HepG2 (cell line): ENCODE results near the gene CPAMD8. TPM values are rescaled to one million over a fixed set of nuclear protein-coding genes. Genes with fewer than 3 reads are reported as not detected.

Source experiments
- ELF3 ChIP-seq: IDR thresholded peaks from 2 replicates; pipeline ENCODE4 v1.6.1; 2016; ENCODE audit warnings: missing genetic modification reagents, missing compliant biosample characterization
- GMEB1 ChIP-seq: sonication (generic); formaldehyde crosslinking; IDR thresholded peaks from 2 replicates; pipeline ENCODE4 v1.5.1; 2020; ENCODE audit warnings: missing genetic modification reagents, mild to moderate bottlenecking, borderline replicate concordance
- GPBP1L1 ChIP-seq: sonication (generic); formaldehyde crosslinking; IDR thresholded peaks from 2 replicates; pipeline ENCODE4 v1.5.0; 2020; ENCODE audit warnings: mild to moderate bottlenecking, missing genetic modification reagents
- HDAC1 ChIP-seq: sonication (generic); formaldehyde crosslinking; IDR thresholded peaks from 2 replicates; pipeline ENCODE4 v1.5.1; 2020; ENCODE audit warnings: mild to moderate bottlenecking, missing genetic modification reagents
- KLF13 ChIP-seq: sonication (generic); formaldehyde crosslinking; IDR thresholded peaks from 2 replicates; pipeline ENCODE4 v1.4.0; 2020; ENCODE audit warnings: mild to moderate bottlenecking, missing genetic modification reagents
- SMARCC2 ChIP-seq: fragments of 450-650 bp; IDR thresholded peaks from 2 replicates; pipeline ENCODE4 v1.6.1; 2017; ENCODE audit warnings: antibody characterized with exemption, mild to moderate bottlenecking
- SMARCE1 ChIP-seq: fragments of 450-650 bp; IDR thresholded peaks from 2 replicates; pipeline ENCODE4 v1.6.1; 2017; ENCODE audit warnings: borderline replicate concordance
- XRCC5 ChIP-seq: fragments of 200-400 bp; formaldehyde crosslinking; optimal IDR thresholded peaks from 2 replicates; pipeline ENCODE3; 2017; ENCODE audit warnings: mild to moderate bottlenecking, low read length
- ZBTB7A ChIP-seq: sonication (generic); formaldehyde crosslinking; IDR thresholded peaks from 2 replicates; pipeline ENCODE4 v1.8.0; 2022; ENCODE audit warnings: mild to moderate bottlenecking, missing genetic modification reagents
- ZFP82 ChIP-seq: sonication (generic); formaldehyde crosslinking; IDR thresholded peaks from 2 replicates; pipeline ENCODE4 v1.5.1; 2020; ENCODE audit warnings: mild to moderate bottlenecking, missing genetic modification reagents, borderline replicate concordance
- ZFY ChIP-seq: sonication (generic); formaldehyde crosslinking; IDR thresholded peaks from 2 replicates; pipeline ENCODE4 v1.4.0; 2020; ENCODE audit warnings: missing genetic modification reagents
- ZNF180 ChIP-seq: sonication (generic); formaldehyde crosslinking; IDR thresholded peaks from 2 replicates; pipeline ENCODE4 v1.4.0; 2020; ENCODE audit warnings: low read depth, missing genetic modification reagents, borderline replicate concordance
- ZNF260 ChIP-seq: sonication (generic); formaldehyde crosslinking; IDR thresholded peaks from 2 replicates; pipeline ENCODE4 v1.4.0; 2020; ENCODE audit warnings: missing genetic modification reagents, low read depth, mild to moderate bottlenecking, borderline replicate concordance
- ZNF276 ChIP-seq: sonication (generic); formaldehyde crosslinking; IDR thresholded peaks from 2 replicates; pipeline ENCODE4 v1.4.0; 2020; ENCODE audit warnings: mild to moderate bottlenecking, low read depth, missing genetic modification reagents
- ZNF530 ChIP-seq: sonication (generic); formaldehyde crosslinking; IDR thresholded peaks from 2 replicates; pipeline ENCODE4 v1.5.0; 2020; ENCODE audit warnings: low read depth, mild to moderate bottlenecking, missing genetic modification reagents
- ZNF672 ChIP-seq: sonication (generic); formaldehyde crosslinking; IDR thresholded peaks from 2 replicates; pipeline ENCODE4 v1.8.1; 2022; ENCODE audit warnings: missing genetic modification reagents
- ZNF687 ChIP-seq: sonication (generic); formaldehyde crosslinking; IDR thresholded peaks from 2 replicates; pipeline ENCODE4 v1.5.1; 2020; ENCODE audit warnings: mild to moderate bottlenecking, missing genetic modification reagents, moderate library complexity
- polyA plus RNA-seq, 8 experiments: library from polyadenylated mRNA; depleted of rRNA in 3 of 8; stranded (reverse) in 7 of 8; unstranded in 1 of 8; fragments of >200 nt; fragmentation: Illumina TruSeq in 4 of 8; extraction: Trizol in 4 of 8; gene quantifications; 2 replicates each; pipeline versions ENCODE4 v1.2.1 to v1.2.3, GENCODE V29; 2011 to 2016; ENCODE audit warnings: low read depth in 4 of 8, missing spikeins in 1 of 8, mixed read lengths in 1 of 8; ENCODE audit not compliant: insufficient read depth in 1 of 8
- total RNA-seq, 5 experiments: library from RNA; depleted of rRNA; stranded (reverse); fragments of >200 nt; fragmentation: Illumina TruSeq; extraction: Trizol; gene quantifications; 2 replicates each; pipeline ENCODE4 v1.2.3, GENCODE V29; 2016; ENCODE audit warnings: low read depth in 1 of 5
- TF ChIP-seq, protein P1 (sequence below): IDR thresholded peaks from 2 replicates; pipeline ENCODE4 v1.6.1; 2012; ENCODE audit warnings: low read depth, low read length, improper control_type of control experiment

The CPAMD8 gene
- total and polyA plus RNA-seq, 2 of the 13 experiments (the other 11 are each of a cell fraction or from before 2014, with no cell fraction given): 0.29 to 0.34 TPM

DNA sequence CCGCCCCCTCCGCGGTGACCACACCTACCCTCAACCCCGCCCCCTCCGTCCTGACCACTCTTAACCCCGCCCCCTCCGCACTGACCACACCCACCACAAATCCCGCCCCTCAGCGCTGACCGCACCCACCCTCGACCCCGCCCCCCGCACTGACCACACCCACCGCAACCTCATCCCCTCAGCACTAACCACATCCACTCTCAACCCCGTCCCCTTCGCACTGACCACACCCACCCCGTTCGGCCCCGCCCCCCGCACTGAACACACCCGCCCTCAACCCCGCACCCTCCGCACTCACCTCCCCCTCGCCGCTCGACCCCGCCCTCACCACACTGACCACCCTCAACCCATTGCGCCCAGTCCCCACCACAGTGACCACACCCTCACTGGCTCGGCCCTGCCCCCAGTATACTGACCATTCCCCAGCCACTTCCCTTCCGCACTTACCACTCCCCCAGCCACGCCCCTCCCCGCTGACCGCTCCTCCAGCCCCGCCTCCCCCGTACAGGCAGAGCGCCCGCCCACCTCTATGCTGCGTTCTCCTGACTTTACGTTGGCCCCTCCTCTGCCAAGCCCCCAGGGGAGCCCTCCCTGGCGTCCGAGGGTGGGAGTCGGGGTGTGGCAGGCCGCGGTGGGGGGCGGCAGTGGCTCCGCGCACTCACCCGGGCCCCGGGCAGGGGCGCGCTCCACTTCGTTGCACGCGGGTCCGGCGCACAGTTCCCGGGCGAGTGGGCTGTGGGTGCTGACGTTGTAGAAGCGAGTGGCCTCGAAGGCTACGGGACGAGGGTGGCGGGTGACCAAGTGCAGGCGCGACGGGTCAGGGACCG, 129.4 kb downstream of the CPAMD8 start (continued):
- TF ChIP-seq HDAC1 (CRISPR knock-in tag): no peak
- peak; percentile 62 for TF ChIP-seq GMEB1 (CRISPR knock-in tag)
- TF ChIP-seq ZBTB7A (CRISPR knock-in tag): 0 out of 2 replicates have a peak, but pooled peaks have one; percentile 31
- TF ChIP-seq ZNF687: peak; percentile 82
- TF ChIP-seq ZNF260 (CRISPR knock-in tag): no peak
- TF ChIP-seq ZFY (CRISPR knock-in tag): peak; percentile 51
- no peak for TF ChIP-seq ELF3 (CRISPR knock-in tag)
- TF ChIP-seq ZNF530 (CRISPR knock-in tag): no peak
- no peak for TF ChIP-seq SMARCE1
- no peak for TF ChIP-seq XRCC5
- no peak for TF ChIP-seq GPBP1L1
- TF ChIP-seq KLF13 (CRISPR knock-in tag): no peak
- no peak for TF ChIP-seq ZNF180 (CRISPR knock-in tag)
- TF ChIP-seq, protein P1, sequence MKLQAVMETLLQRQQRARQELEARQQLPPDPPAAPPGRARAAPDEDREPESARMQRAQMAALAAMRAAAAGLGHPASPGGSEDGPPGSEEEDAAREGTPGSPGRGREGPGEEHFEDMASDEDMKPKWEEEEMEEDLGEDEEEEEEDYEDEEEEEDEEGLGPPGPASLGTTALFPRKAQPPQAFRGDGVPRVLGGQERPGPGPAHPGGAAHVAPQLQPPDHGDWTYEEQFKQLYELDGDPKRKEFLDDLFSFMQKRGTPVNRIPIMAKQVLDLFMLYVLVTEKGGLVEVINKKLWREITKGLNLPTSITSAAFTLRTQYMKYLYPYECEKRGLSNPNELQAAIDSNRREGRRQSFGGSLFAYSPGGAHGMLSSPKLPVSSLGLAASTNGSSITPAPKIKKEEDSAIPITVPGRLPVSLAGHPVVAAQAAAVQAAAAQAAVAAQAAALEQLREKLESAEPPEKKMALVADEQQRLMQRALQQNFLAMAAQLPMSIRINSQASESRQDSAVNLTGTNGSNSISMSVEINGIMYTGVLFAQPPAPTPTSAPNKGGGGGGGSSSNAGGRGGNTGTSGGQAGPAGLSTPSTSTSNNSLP: no peak
- no peak for TF ChIP-seq SMARCC2
- TF ChIP-seq ZFP82 (CRISPR knock-in tag): no peak
- TF ChIP-seq ZNF276 (CRISPR knock-in tag): no peak
- no peak for TF ChIP-seq ZNF672 (CRISPR knock-in tag)
